CMK (cell line): ENCODE data around the gene IMPA2.

Experiments
- DNase-seq: peaks from one replicate; pipeline ENCODE4 v3.0.0-alpha.2; 2010; ENCODE audit warnings: low read depth

The IMPA2 gene

DNA sequence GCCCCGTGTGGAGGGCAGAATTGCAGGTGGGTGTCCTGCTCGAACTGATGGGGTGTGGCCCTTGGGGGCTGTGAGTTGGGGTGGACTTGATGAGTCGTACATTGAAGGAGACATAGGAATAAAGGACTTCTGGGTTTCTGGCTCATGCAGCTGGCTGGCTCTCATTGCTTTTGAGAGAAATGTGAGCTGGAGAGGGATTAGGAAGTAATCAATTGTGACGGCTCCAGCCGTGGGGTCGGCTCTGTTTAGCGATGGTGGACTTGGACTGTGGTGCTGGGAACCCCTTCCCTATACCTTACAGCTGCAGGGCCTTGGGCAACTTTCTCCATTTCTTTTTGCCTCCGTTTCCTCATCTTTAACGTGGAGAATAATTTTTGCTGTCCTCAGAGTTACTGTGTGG, 9.2 kb downstream of the IMPA2 start:
- DNase-seq: no peak

DNA sequence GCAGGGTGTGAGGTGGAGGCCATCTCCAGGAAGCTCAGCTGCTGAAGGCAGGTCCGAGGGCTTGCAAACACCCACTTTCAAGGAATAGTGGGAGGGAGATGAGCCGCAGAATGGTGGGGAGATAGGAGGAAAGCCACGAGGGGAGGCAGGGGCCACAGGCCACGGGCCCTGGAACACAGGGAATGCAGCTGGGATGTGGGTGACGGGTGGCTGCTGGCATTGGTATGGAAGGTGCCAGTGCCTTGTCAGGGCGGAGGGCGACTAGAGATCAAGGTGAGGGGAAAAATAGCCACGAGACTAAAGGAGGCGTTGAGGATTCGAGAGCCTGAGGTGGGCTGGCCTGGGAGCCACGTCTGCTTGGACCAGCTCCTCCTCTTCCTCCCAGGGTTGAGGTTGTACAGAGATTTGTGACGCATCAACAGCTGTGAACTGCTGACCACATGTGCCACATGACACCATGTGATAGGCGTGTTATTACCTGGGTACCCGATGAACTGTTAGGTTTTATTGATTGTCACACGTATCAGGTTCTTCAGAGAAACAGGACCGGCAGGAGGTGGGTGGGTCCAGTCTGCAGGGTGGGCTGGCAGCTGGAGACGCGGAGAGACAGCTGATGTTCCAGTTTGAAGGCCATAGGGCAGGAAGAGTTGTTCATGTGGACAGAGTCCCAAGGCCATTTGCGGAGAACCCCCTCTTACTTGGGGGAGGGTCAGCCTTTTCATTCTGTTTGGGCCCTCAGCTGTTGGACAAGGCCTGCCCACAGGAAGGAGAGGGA, 9.9 kb downstream of the IMPA2 start:
- no peak for DNase-seq

DNA sequence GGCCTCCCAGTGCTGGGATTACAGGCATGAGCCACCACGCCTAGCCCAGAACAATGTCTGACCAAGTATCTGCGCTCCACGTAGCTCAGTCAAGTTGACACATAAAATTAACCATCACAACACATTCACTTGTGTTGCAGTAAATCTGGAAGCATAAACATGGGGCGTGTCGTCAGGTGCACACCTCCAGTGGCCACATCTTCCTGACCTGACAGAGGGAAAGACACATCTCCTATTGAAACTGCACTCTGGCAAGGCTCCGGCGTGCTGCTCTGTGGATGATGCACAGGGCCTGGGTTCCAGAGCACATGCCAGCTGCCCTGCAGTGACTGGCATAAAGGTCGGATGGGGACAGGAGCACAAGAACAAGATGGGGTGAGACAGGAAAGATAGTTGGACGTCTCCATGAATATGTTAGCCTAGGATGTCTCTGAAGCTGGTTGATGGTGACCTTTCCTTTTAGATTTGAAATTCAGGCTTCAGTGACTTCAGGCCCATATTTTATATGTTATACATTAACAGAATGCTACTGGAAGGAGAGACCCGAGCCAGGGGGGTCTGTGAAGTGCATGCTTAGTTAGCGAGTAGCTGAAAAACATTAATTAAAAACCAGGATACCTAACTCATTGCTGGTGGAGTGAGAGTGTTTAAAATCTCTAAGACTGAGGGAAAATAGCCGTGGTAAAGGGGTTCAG, 10.9 kb downstream of the IMPA2 start:
- no peak for DNase-seq

DNA sequence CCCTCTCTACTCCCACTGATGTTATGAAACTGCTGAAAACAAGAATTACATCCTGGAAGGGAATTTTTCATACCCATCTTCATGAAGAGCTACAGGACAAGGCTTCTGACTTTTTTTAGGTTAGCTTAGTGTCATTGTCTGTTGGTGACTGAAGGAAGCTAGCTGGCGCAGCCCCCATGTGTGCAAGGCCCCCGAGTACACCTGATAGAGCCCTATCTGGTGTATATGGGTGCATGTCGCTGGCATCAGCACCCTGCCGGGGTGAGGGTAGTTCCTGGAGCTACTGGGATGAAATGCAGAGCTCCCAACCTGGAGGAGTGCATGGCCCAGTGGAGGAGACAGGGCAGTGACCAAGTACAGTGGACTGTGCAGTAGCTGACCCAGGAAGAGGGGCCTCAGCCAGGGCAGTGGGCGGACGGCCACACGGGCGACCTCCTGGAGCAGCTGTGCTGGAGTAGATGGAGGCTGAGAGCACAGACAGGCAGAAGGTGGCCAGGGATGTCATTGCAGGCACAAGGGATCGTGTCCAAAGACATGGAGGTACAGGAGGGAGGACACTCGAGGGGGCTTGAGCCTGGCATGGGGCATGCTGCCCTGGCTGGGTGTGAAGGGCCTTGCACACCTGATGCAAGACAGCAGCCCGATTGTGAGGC, 12.1 kb downstream of the IMPA2 start:
- no peak for DNase-seq

DNA sequence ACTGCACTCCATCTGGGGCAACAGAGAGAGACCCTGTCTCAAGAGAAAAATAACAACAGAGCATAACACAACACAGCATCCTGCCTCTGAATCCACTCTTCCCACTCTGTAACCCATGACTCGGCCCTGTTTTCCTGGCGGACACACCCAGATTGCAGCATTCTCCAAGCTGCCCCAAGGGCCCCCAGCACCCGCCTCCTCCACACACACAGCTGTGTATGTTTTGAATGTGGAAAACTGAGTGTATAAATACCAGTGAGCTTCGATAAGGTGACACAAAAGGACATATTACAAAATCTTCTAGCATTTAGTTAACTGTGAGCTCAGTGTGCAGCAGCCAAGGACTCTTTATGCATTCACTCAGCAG, 13.0 kb downstream of the IMPA2 start:
- DNase-seq: no peak

DNA sequence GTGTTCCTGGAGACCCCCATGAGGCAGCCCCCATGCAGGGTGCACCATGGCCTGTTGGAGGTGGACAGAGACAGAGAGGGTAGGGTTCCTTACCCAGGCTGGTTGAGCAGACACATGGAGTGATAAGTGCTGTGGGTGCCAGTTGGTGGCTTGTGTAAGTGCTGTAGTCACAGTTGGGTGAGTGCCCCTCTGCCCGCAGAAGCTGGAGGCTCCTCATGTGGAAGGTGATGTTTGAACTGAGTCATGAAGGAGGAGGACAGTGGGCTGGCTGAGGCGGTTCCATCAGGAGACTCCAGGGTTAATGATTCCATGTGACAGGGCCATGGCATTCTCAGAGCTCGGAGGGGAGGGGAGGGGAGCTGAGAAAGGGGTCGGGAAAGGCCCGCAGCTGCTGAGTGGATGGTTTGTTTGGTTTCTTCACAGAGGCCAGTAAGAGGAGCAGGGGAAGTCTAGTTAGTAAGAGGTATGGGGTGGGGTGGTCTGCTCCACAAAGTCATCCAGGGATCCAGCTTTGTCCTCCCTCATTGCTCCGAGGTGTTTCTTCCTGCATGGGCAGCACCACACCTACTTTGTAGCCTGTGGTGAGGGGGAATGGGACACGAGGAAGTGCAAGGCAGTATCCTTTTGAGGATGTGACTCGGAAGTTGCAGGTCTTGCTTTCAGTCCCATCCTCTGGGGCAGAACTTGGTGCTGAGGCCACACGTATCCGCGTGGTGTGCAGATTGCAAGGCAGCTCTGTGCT, 13.6 kb downstream of the IMPA2 start:
- DNase-seq: no peak

DNA sequence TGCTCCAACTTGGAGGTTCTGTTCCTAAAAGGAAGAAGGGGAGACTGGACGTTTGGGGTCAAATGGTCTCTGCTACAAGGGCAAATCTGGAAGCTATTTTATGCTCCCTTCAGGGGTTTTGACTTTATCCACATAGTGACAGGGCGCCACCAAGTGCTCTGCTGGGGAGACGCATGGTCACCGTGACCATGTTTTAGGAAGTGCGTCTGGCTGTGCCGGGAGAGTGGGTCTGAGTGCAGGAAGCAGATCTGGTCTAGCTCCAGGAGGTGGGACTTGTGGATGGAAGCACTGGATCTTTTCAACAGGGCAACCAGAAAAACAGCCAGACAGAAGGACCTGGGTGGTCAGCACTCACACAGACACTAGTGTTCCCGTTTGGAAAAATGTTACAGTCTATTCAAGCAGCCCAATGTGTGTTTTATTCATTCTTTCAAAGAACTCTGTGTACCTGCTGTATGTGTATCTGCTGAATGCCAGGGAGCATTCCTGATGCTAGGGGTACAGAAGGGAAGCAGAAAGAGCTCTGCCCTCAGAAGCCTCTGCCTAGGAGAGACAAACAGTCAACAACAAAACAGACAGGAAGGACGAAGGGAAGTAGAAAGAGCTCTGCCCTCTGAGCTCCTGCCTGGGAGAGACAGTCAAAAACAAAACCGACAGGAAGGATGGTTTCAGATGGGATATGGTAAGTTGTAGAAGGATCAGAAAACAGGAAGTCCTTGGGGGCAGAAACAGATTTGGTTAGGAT, 14.3 kb downstream of the IMPA2 start:
- DNase-seq: no peak

DNA sequence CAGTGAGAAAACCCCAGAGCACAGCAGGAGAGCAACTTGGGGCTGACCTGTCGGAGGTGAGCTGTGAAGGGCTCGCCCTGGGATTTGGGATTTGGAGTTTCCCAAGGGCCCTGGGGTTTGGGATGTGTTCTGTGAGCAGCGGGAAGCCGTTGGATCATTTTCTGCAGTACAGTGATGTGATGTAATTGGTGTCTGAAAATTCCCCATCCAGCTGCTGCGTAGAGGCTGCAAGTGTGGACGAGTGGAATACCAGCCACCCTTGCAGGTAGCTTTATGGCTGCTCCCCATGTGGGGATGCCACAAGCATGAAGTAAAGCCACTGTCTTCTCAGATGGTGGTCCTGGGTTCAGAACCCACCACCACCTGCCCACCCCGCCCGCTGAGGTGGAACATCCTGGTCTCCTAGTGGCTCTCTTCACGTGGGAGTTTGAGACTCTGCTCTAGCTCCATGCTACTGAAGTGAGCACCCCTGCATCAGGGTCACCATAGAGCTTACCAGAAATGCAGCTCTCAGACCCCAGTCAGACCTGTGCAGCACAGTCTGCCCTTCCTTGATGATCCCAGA, 15.0 kb downstream of the IMPA2 start:
- DNase-seq: no peak

DNA sequence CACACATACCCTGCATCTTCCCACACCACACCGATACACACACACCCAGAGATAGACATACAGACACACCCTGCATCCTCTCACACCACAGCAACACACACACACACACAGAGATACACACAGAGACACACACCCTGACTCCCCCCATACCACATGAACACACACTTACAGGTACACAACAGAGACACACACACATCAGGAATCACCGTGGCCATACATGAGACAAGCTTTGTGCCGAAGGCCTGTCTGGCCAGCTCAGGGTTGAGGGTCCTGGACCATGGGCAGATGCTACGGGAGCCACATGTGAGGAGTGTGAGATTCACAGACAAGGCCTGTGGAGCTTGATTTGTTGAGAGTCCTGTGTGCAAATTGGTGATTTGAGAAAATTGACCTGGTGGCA, 15.6 kb downstream of the IMPA2 start:
- no peak for DNase-seq

DNA sequence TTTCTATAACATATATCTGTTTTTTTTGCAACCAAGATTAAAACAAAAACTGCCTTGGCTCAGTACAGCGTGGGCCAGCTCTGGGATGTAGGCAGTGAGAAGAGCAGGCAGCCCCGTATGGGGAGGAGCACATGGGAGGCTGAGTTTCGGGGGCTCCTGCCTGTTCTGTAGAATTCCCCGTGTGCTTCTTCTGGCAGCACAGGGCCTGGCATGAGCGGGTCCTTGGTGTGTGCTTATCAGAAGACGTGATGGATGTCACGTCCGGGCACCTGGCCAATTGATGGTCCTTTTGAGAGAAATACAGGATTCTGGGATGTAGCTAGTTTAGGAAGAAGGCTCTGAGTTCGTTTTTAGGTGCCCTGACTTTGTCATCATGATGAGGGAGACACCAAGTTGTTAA, 16.2 kb downstream of the IMPA2 start:
- no peak for DNase-seq

DNA sequence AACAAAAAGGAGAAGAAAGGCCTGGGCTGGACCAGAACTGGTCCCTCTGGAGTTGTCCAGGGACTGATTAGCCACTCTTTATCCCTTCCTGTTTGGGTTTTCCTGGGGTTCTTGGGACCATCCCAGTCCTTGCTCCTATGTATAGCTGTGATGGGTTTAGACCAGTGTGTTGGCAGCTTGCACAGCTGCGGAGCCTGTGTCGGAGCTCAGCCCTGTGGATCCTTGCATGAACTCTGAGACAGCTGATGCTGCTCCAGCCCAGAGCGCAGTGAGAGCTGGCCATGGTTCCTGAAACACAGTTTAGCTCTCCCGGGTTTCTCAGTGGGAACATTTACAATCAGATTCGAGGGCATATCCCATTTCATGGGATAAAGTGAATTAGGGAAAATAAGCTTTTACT, 16.9 kb downstream of the IMPA2 start:
- no peak for DNase-seq

DNA sequence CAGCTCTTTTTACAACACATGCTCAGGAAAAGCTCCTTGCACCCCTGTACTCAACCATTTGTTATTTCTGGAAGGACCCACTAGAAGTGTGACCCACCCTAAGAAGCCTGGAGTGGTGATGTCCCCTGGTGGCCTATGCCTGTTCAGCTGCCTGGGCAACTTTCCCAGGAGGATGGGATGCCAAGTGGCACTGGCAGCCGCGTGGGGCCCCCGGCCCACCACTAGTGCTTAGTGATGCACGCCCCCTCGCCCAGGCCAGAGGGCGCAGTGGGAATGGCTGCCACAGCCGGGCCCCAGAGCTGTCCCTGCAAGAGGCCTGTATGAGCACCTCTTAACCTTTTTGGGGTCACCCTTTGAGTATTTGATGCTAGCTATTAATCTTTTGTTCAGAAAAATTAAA, 18.1 kb downstream of the IMPA2 start:
- no peak for DNase-seq

DNA sequence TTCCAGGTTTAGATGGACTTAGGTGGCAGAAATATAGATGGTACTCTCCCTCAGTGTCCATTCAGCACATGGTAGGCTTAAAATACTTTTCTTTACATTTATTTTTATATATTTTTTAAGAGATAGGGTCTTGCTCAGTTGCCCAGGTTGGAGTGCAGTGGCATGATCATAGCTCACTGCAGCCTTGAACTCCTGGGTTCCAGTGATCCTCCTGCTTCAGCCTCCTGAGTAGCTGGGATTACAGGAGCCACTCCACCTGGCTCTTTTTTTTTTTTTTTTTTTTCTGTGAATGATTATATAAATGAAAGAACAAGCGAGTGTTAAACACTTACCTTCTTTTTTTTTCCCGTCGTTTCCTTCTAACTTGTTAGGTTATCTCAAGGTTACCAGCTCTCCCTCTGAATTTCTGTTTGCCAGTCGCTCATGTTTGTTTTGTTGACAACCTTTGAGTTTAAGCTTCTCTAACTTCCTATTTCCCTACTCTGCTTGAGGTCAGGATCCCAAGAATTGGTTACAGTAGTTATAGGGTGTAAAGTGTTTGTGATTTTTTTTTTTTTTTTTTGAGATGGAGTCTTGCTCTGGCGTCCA, 18.9 kb downstream of the IMPA2 start:
- DNase-seq: no peak

DNA sequence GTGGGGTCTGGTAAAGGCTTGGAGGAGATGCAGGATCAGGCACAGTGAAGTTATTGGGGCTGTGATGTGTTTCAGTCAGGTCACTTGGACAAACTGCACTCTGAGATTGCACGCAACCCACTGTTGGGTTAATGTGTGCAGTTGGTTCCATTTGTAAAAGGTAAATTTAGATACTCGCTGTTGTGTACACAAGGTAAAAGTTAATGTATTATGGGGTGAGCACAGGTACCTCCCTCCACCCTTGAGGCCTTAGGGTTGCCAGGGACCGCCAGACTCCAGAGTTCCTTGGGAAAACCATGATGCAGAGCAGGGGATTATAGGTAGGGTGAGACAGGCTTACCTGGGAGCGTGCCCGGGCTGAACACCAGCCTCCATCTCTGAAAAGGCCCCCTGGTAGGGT, 20.1 kb downstream of the IMPA2 start:
- DNase-seq: no peak

DNA sequence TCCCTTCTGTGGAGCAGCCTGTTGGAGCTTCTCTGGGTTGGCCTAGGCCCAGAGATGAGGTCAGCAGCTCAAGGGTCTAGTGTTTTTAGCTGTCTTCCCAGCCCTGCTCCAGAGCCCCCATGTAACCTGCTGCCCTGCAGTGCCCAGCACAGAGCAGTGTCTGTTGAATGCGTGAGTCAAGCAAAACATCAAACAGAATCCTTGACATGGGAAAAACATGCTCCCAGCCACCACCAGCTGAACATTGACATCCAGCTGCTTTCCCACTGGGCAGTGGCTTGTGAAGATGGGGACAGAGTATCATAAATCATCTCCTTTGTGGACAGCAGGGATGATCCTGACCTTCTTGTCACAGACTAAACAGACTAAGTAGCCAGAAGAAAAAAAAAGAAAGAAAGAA, 22.6 kb downstream of the IMPA2 start:
- DNase-seq: no peak

DNA sequence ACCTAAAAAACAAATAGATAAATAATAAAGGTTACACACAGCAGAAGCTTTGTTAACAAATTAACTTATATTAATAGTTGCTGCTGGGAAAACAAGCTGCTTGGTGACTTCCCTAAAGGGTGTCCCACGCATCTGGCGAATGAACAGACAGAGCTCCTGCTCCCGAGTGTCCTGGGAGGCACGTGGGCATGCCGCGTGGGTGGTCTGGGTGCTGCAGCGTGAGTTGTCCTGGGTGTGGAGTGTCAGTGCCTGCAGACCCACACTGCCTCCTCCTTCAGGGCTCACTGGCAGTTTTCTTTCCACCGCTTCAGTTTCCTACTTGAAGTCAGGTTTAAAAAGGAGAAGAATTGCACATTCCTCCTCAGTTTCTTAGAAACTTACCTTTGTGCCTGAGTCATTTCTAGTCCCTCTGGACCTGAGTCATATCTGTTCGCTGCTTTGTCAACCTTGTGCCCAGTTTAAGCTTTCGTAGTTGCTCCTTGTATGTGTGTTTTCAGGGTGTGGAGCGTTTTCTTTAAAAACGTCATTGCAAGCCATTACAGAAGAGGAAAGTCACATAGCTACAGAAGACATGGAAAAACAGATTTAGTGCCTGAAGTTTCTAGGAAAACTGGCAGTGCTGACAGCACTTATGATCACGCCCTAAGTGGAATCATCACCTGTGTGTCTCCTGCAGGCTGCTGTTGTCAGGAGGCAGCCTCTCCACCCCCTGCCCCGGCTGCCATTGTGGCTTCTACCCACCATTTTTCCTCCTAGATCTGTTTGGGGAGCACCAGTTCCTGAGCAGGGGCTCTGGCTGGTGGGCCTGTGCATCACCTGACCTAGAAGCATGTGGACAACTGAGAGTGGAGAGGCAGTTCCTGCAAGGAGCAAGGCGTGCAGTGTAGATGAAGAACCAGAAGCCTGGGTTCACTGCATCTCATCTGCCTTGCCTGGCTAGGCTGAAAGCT, 24.5 kb downstream of the IMPA2 start:
- no peak for DNase-seq

DNA sequence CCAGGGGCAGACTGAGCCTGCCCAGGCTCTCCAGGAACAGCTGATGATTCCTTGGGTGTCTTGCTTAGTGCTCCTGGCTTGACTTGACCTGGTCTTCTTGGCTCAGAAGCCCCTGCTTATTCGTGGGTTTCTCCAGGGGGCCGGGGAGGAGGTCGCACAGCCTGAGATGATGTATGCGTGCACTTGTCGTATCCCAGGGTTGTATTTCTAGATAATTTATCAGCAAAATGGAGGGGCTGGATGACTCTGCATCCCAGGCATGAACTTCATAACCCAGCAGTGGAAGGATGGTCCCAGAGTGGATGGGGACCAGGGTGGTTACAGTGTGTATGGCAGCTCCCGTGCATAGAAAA, 25.2 kb downstream of the IMPA2 start:
- DNase-seq: no peak

DNA sequence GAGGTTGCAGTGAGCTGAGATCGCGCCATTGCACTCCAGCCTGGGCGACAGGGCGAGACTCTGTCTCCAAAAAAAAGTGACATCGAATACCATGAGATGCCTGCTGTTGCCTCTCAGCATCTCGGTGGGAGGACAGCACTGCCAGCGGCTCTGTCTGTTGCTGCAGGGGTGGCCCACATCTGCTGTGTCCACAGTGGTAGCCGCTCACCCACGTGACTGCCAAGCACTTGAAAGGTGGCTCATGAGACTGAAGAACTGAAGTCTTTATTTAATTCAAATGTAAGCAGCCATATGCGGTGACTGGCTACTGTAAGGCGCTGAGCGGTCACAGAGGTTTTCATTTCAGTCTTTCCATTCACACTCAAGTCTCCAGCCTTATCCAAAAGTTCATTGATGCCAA, 25.8 kb downstream of the IMPA2 start:
- no peak for DNase-seq

DNA sequence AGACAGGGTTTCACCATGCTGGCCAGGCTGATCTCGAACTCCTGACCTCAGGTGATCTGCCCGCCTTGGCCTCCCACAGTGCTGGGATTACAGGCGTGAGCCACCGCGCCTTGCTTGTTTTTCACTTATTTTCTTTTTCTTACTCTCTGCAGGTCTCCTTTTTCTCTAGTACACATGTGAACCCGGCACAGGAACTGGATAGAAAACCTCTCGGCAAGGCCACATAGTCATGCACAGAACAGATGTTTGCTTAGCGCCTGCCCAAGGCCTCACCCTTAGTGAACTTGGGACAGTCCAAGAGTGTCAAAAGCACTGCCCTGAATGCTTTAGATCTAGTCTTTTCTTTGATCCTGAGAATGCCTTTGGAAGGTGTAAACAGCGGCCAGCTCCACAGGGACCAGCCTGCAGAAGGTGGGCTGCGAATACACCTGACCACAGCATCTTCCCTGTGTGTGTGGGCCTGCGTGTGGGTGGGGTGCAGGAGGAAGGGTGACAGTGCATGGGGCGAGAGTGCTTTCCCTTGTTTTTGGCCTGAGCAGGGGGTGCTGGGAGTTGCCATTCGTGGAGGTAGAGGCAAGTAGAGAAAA, 27.0 kb downstream of the IMPA2 start:
- no peak for DNase-seq
